Stimulated activated CD8-positive, alpha-beta memory T cell treated with anti-CD3 and anti-CD28 coated beads, Interleukin-4, amount 100 ng/mL, for 1 hour (primary cell): ENCODE results near the gene MRPL21.

Source experiments
- DNase-seq, 2 donors: peaks; one replicate each; pipeline ENCODE4 v3.0.0-alpha.2; 2020; ENCODE audit warnings: low read depth in 2 of 2, low spot score in 1 of 2

Gene MRPL21

DNA sequence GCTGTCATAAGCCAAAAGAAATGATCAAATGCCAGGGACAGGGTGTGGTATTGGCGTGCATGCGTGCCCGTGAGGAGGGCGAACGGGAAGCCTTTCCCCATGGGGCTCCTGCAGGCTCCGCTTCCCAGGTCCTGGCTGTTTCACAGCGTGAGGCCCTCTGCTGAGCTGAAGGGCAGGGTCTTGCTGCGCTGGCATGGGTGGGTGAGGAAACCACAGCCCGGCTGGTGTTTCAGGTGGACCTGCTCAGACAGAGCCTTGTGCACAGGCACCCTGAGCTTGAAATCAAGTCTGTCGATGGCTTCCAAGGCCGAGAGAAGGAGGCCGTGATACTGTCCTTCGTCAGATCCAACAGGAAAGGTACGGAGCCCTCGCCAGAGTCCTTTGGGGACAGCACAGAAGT is 31.4 kb upstream of the MRPL21 start:
- DNase-seq: no peak

DNA sequence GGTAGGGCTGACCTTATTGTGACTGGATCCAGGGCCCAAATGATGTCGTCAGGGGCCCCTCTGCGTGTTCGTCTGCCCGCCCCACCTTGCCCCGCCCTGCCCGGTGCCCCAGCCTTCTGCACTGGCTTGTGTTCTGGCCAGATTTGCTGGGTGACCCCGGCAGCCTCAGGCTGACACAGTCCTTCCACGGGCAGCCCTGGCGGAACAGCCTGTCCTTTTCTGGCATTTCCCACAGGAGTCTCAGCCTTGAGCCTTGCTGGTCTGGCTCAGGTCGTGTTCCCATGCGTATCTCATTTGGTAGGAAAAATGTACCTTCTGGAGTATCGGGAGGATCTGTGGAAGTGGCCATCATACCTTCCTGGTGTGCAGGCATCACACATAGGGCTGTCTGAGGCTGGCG is 31.0 kb upstream of the MRPL21 start:
- DNase-seq: no peak

DNA sequence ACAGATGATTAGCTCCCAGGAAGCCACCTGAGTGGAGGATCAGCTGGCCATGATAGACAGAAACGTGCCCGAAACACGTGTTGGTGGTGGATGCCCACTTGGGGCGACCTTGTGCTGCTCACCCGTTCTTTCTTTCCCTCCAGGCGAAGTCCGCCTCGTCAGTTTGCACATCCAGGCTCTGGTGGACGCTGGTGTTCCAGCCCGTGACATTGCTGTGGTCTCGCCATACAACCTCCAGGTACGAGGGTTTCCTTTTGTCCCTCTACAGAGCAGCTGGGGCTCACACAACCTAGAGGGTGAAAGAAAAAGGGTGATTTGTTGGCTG is 30.7 kb upstream of the MRPL21 start:
- DNase-seq: no peak

DNA sequence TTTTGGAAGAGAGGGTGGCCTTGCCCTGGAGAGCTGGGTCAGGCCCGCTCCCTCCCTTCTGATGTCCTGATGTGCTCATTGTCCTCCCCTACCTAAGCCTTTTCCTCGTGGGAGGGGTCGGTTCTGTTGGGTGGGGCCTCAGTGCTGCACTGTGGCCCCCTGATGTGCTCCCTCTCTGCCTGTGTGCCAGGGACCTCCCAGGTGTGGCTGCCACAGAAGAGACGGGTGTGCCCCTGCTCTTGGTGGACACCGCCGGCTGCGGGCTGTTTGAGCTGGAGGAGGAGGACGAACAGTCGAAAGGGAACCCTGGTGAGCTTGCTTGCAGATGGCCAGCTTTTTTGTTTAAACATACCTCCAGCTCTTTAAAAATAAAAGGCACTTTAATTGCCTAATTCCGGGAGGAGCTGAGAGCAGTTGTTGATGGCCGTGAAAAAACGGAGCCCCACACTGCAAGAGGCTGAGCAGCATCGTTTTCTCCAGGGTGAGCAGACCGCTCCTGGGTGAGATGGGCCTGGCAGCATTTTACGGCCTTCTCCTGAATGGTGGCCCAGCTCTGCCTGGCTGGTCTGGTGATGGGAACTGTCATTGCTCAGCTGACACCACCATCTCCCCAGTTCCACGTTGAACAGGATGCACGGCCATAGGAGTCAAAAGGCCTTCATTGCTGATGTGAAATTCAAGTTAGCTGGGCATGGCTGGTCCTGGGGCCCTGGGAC is 30.1 kb upstream of the MRPL21 start:
- no peak for DNase-seq

DNA sequence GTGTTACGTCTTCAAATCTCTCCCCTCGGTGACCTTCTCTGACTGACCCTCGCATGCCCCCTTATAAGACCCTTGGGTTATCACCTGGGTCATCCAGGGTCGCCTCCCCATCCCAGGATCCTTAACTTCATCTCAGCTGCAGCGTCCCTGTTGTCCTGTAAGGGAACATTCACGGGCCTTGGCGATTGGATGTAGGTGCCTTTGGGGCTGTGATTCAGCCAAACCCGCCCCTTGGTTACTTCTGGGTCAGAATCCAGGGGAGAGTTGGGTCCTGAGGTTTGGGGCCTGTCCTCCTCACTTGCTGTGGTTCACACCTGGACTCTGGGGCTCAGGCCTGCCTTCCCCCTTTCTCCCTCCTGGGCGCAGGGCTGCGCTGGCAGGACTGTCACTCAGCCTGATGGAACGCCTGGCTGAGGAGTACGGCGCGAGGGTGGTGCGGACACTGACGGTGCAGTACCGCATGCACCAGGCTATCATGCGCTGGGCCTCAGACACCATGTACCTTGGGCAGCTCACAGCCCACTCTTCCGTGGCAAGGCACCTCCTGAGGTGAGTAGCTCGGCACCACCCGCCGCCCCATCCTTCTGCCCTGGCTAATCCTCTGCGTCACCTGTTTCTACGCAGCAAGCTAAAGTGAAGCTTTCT is 29.4 kb upstream of the MRPL21 start:
- DNase-seq: no peak

DNA sequence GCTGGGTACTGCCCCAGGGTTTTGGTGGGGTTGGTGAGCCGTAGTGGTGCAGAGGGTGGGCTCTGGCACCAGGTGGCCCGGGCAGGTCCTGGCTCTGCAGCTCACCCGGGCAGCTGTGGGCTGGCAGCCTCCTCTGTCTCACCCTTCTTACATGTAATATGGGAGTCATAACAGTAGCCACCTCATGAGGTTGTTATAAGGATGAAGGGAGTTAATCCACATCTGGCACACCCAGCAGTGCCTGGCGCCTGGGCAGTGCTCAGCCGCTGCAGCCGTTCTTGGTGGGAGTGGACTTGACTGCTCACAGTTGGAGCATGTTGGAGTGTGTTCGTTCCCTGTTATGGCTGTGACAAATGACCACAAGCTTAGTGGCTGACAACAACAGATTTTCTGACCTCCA is 28.7 kb upstream of the MRPL21 start:
- DNase-seq: no peak

DNA sequence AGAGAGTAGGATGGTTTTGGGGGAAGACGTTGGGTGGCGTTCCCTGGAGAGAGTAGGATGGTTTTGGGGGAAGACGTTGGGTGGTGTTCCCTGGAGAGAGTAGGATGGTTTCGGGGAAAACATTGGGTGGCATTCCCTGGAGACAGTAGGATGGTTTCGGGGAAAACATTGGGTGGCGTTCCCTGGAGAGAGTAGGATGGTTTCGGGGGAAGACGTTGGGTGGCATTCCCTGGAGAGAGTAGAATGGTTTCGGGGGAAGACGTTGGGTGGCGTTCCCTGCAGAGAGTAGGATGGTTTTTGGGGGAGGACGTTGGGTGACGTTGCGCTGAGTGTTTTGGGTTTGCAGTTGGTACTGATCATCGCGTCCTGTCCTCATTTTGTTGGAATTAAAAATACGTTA is 28.3 kb upstream of the MRPL21 start:
- no peak for DNase-seq

DNA sequence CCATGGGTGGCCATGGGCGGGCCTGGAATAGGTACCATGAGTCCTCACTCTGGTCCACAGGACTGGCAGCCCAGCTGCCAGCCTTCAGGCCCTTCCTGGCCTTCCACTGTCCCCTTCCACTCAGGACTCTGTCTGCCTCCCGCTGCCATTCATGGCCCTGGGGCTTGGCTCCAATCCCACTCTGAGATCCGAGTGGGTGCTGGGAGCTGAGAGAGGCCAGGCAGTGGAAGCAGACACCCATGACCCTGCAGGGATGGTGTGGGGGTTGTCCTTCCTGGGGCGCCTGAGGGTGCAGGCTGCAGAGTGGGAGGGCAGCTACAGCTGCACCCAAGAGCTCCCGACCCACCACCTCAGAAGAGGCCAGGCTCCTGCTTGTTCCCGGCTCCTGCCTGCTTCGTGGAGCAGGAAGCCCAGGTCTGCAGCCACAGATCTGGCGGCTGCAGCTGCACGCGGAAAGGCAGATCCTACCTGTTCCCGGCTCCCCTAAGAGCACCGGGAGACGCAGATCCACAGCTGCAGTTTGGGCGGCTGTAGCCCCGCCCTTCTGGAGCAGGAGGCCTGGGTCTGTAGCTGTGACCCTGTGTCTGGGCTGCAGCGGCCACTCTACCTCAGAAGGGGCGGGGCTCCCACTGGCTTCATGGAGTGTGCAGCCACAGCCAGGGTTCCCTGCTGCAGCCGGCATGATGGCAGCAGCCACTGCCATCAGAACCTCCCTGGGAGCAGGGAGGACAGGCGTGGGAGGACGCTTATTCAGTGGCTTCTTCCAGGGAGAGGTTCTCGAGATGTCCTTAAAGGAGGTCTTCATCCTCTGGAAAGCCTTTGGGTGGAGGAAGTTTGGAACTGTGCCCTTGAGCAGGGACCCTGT is 27.6 kb upstream of the MRPL21 start:
- no peak for DNase-seq

DNA sequence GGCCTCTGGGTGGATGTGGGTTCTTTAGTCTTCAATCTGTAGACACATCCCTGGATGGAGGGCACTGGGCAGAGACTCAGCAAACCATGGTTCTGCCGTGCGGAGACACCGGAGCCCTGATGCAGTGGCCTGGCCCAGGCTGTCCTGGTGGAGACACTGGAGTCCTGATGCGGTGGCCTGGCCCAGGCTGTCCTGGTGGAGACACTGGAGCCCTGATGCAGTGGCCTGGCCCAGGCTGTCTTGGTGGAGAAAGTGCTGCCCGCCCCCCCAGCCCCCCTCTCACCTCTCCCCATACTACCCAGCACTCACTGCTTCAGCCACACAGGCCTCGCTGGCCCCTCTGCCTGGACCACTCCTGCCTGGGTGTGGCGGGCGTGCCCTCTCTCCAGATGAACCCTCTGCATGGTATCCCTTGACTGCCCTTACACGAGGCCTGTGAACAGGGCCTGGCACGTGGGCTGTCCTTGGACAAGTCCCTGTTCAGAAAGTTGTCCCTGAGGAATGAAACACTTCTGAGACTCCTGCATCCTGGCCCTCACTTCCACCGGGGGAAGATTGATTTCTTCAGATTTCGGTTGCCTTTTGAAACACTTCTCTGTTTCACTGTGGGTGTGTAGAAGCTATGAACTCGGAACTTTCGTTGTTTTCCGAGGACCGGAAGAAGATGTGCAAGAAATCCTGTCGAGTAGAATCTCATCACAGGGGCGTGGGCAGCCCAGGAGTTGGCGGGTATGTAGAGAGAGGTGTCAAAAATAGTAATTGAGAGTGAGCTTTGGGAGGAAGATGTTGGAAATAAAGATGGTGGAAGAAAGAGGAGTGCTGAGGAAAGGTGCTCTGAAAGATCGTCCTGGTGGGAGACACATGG is 26.3 kb upstream of the MRPL21 start:
- DNase-seq: no peak

DNA sequence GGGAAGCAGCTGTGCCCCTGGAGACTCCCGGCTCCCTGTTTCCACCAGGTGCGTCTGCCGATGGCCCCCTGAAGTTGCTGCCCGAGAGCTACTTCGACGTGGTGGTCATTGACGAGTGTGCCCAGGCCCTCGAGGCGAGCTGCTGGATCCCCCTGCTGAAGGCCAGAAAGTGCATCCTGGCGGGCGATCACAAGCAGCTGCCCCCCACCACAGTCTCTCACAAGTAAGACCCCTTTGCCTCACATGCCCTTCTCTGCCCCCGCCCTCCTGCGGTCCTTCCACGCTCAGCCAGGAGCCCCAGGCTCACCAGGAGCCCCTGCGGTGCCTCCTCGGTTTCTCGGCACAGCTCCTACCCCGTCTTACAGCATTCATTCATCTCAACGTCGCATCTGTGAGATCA is 25.5 kb upstream of the MRPL21 start:
- DNase-seq: no peak

DNA sequence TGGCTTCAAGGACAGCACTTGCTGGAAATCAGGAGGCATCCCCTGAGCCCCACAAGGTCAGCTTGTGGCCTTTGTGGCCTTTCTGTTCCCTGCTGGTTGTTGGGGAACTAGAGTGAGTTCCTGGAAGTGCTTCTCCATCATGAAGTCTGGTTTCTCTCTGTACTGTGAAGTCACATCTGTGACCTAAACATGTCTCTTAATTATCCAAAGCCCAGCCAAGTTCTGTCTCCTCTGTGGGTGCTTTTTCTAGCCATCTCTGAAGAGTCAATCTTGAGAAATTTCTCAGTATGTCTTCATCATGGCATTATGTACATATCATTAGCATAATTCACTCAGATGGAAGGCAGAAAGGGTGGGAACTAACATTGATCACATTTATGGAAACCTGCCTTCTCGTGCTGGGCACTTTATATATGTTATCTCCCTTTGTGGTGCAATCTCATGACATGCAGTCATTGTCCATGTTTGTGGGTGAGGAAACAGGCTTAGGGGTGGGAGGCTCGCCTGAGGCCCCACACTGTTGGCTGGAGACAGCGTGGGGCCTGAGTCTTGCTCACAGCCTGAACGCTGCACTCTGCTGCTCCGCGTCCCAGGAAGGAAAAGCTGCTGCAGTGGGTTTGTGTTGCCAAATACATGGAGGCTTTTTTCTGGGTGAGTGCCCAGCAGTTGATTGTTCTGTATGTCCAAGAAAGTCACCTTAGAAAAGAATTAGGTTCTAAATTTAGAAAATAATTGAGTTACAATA is 24.7 kb upstream of the MRPL21 start:
- no peak for DNase-seq

DNA sequence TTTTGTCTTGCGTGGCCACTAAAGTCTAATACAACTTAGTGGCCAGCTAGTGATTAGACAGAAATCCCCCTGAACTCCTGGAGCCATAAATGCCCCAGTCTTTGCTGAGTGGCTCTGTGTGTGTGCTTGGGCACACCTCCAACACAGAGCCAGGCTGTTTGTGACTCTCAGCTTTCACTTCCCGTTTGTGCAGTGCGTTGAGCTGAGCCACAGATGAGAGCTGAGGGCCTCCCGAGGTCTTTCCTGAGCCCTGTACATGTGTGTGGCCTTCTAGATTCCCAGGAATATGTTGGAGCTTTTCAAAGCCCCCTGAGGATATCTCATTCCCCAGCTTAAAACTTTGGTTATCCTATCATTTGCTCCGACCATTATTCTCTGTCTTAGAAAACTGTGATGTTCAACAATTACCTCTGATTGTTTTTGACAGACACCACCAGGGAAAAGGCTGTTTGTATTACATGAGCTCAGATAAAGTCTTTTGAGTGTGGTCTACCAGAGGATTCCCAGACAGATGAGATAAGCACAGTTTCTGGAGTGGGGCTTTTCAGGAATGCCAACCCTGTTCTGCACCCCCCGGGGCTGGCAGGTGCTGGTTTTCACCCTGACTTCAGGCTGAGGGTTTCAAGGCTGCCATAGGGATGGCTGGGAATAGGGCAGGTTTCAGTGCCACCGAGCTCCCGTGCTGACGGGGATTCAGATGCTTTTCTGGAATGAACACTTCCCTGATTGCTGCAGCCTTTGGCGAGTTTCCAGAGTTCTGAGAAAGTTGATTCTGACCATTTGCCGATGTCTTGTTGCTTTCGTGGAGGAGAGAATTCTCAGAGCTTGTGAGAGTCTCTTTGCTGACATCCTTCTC is 23.9 kb upstream of the MRPL21 start:
- DNase-seq: no peak

DNA sequence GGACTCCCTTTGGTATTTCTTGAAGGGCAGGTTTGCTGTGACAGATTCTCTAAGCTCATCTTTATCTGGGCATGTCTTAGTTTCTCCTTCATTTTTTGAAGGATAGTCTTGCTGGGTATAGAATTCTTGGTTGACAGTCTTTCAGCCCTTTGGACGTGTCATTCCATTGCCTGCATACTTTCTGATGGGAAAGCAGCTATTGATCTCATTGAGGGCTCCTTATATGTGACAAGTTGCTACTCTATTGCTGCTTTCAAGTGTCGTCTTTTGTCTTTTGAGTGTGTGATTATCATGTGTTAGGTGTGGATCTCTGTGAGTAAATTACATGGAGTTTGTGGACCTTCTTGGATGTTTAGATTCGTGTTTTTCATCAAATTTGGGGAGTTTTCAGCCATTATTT is 22.0 kb upstream of the MRPL21 start:
- DNase-seq: no peak

DNA sequence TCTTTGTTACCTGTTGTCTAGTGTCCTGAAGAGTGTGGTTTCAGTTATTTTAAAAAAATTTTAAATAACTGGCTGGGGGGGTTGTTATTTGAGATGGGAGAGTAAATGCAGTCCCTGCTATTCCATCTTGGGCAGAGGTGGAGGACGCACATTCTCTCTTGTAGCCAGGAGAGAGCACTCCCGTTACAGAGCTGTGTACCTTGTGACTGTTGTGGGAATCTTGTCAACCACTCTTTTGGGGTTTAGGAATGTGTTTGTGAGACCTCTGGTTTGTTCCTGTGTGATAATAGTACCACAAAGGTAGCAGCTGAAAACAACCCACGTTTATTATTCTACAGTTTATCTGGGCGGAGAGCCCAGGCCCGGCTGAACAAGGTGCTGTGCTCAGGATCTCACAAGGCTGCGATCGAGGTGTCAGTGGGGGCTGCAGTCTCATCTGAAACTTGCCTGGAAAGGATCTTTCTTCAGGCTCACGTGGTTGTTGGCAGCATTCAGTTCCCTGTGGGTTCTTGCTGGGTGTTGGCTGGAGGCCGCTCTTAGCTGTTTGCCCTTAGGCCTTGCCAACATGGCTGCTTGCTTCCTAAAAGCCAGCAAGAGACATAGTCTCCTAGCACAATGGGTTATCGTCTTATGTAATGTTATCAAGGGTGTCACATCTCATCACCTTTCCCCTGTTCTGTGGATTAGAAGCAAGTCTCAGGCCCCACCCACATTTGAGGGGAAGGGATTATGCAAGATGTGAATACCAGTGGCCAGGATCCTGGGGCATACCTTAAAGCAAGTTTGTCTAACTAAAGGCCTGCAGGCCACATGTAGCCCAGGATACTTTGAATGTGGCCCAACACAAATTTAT is 20.7 kb upstream of the MRPL21 start:
- DNase-seq: no peak

DNA sequence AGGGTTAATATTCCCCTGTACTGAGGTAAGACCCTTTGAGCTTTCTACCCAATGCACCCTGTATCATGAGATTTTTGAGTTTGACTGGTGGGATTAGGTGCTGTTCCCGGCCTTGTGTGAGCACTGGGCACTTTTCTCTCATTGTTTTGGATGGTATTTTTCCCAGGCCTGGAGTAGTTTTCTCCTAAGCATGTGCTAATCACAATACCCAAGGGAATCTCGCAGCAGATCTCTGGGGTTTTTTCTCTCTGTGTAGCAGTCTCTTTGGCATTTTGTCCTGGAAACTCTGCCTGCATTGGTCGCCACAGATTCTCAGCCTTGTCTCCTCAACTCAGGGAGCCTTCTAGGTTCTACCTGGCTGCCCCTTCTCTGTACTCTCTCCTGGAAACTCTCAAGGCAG is 20.0 kb upstream of the MRPL21 start:
- no peak for DNase-seq

DNA sequence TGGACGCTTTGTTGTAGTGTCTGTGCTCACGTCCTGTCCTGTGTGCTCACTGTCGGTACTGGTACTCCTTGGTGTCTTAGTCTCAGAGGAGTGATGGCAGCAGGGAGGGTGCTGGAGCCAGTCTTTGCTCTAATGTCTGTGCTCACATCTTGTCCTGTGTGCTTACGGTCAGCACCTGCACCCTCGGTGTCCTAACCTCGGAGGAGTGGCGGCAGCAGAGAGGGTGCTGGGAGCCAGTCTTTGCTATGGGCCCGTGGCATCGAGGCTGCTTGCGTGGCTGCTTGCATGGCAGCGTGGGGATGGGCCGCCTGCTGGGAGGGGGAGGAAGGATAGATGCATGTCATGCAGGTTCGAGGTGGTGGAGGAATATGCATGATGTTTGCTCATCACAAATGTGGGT is 12.8 kb upstream of the MRPL21 start:
- DNase-seq: no peak

DNA sequence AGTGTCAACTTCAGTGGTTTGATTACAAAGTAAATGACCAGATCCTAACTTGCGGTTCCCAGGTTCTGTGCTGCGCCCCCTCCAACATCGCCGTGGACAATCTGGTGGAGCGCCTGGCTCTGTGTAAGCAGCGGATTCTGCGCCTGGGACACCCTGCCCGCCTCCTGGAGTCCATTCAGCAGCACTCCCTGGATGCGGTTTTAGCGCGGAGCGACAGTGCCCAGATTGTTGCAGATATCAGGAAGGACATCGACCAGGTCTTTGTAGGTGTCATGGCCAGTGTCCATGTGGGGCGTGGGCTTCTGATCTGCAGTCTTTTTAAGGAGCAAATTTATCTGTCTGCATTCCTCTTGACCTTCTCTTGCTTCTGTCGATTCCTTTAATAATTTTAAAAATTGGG is 11.1 kb upstream of the MRPL21 start:
- no peak for DNase-seq

DNA sequence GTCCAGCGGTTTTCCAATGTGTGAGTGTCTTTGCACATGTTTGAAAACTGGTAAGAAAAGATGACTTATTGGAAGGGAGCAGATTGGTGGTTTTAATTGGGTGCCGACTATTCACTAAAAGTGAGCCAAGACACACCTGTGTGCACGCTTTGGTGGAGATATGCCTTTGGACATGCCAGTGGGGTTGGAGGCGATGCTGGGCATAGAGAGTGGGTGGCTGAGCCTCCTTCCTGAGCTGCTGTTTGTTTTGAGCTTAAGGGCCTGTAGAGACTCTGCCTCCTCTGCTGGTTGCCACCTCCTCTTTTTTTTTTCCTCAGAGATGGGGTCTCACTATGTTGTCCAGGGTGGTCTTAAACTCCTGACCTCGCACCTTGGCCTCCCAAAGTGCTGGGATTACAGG is 9.6 kb upstream of the MRPL21 start:
- no peak for DNase-seq

DNA sequence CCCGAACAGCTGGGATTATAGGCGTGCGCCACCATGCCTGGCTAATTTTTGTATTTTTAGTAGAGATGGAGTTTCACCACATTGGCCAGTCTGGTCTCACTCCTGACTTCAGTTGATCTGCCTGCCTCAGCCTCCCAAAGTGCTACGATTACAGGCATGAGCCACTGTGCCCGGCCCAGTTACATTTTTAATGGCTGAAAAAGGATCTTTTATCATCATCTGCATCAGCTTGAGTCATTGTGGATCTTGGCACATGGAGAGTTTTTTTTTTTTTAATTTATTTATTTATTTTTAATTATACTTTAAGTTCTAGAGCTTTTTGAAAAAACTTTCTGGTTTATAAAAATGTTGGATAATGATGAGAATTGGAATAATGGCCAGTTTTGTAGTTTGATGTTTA is 8.6 kb upstream of the MRPL21 start:
- DNase-seq: no peak
